ENCODE data around the gene BCL2L2.
"Not testable (repeated sequence)": the region's sequence is repeated elsewhere in the genome, so short reads cannot be mapped to it uniquely, and the experiment has no call there.

The BCL2L2 gene

GRCh38 chr14:23306412-23307145 is at the start of gene BCL2L2:
BCL2L2 (plus strand) TSS chr14:23306833; CDS start chr14:23307768, 935 bp downstream.
- peak; percentile 85 for DNase-seq

- no peak for DNase-seq
Observed at GRCh38 chr14:23258256-23258655, 48.4 kb upstream of the BCL2L2 start.

GRCh38 chr14:23259426-23259825 is 47.2 kb upstream of the BCL2L2 start:
- DNase-seq, result no peak

GRCh38 chr14:23260849-23261248 is 45.8 kb upstream of the BCL2L2 start:
- DNase-seq, result not testable (repeated sequence)

GRCh38 chr14:23269193-23269592 is 37.4 kb upstream of the BCL2L2 start:
- DNase-seq, result no peak

- no peak for DNase-seq
Observed at GRCh38 chr14:23275412-23275811, 31.2 kb upstream of the BCL2L2 start.

GRCh38 chr14:23277189-23277588 is 29.4 kb upstream of the BCL2L2 start:
- no peak for DNase-seq

- not testable (repeated sequence) for DNase-seq
Observed at GRCh38 chr14:23277928-23278327, 28.7 kb upstream of the BCL2L2 start.

- no peak for DNase-seq
Observed at GRCh38 chr14:23281247-23281646, 25.4 kb upstream of the BCL2L2 start.

- DNase-seq, result no peak
Observed at GRCh38 chr14:23284654-23285529, 21.7 kb upstream of the BCL2L2 start.

GRCh38 chr14:23285530-23286019 is 21.1 kb upstream of the BCL2L2 start:
- no peak for DNase-seq

- DNase-seq, result peak; percentile 98
Observed at GRCh38 chr14:23286020-23286901, 20.4 kb upstream of the BCL2L2 start, which contains the start of gene HOMEZ. HOMEZ (minus strand) TSS chr14:23286132; CDS start chr14:23285952, 180 bp downstream.

GRCh38 chr14:23286902-23287479 is 19.6 kb upstream of the BCL2L2 start:
- DNase-seq, result no peak

- DNase-seq, result peak; percentile 32
Observed at GRCh38 chr14:23294734-23295561, 11.7 kb upstream of the BCL2L2 start.

GRCh38 chr14:23296012-23296777 is 10.4 kb upstream of the BCL2L2 start:
- DNase-seq, result no peak

- DNase-seq, result no peak
Observed at GRCh38 chr14:23297096-23297495, 9.5 kb upstream of the BCL2L2 start.

GRCh38 chr14:23297611-23298277 is 8.9 kb upstream of the BCL2L2 start:
- no peak for DNase-seq

GRCh38 chr14:23299211-23299957 is 7.2 kb upstream of the BCL2L2 start:
- no peak for DNase-seq

All from NCI-H1092 (cell line).